GM21447 (cell line): ENCODE measurements around the gene RIMS4.

Experiments used
- ATAC-seq: cut with Tn5 transposase; IDR thresholded peaks from one replicate; pipeline ENCODE4 v1.9.1; 2021; ENCODE audit not compliant: unreplicated experiment

Gene RIMS4

DNA sequence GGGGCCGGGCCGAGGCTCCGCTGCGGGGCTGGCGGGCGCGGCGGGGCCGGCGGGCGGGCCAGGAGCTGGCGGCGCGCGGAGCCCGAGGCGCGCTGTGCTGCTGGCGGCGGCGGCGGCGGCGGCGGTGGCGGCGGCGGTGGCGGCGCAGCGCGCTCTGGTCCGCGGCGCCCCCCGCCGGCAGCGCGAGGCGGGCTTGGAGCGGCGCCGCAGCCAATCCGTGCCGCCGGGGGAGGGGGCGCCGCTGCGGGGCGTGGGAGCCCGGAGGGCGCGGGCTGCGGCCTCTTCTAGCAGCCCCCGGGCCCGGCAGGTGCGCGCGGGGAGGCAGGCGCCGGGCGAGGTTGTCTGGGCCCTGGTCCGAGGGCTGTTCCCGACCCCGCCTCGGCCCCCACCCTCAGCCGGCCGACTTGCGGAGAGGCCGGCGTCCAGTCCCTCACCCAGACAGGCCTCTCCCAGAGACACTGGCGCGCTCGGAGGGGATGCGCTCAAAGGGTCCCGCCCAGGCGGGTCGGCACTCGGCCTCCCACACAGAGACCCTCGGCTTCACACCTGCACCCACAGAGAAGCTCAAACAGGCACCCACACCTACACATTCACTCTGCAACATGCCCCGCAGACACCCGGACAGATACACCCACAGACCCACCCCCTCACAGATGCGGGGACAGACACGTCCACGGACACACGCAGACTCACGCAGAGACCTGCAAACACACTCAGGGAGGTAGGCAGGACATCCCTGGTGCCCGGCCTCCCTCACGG is at the start of gene RIMS4:
TSS of gene RIMS4 (minus strand) at position 156 of the 759 bp plus-strand sequence. CDS start 275 bp downstream, outside the sequence.
- ATAC-seq, result no peak

DNA sequence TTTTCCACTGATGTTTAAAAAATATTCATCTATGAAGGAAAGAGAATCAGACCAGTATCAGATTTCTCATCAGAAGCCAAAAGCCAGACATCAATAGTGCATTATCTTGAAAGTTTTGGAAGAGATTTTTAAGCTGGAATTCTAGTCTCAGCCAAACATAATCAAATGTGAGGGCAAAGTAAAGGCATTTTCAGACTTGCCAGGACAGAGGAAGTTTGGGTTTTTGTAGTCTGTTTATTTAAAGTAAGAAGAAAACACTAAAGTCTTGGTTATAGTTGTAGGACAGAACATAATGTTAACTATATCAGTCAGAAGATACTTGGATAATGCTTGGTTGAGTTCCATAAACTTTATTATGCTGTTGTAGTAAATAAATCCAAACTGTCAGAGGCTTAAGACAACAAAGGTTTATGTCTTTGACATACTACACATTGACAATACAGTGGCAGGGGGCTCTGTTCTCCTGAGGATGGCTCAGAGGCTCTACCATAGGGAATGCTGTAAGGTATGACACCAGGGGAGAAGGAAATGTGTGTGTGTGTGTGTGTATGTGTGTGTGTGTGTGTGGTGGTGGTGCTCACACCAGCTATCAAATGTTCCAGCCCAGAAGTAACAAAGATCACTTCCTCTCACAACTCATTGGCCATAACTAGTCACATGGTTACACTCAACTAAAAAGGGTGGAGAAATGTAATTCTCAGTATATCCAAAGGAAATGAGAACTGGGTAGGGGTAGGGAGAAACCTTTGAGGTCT is 48.4 kb upstream of the RIMS4 start:
- ATAC-seq, result no peak

DNA sequence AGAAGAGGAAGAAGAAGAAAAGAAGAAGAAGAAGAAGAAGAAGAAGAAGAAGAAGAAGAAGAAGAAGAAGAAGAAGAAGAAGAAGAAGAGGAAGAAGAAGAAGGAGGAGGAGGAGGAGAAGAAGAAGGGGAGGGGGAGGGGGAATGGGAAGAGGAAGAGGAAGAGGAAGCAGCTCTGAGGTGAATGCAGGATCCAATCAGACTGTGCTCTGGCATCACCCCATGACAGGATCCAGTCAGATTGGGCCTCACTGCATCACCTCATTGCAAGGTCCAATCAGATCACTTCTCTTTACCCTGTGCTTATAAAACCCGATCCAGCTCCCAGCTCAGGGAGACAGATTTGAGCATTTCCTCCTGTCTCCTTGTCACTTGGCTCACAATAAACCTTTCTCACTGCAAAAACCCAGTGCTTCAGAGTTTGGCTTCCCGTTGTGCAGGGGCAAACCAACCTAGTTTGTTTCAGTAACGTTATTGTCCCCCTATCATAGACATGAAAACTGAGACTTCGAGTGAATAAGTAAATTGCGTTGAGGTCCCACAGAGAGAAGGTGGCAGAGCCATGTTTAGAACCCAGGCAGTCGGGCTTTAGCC is 46.6 kb upstream of the RIMS4 start:
- no peak for ATAC-seq

DNA sequence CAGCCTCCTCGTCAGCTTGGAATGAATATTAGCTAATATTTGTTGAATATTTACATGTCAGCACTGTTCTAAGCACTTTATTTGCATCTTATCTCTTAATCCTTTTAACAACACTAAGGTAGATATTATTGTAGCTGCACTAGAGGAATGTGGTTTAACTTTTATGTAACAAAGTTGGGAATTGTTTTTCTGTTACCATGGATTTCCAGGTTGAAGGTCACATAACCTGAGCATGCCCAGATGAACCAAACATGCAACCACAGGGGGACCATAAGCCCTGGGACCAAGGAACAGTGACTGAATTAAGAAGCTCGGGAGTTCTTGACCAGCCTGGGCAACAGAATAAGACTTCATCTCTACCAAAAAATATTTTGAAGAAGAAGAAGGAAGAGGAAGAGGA is 46.1 kb upstream of the RIMS4 start:
- no peak for ATAC-seq

DNA sequence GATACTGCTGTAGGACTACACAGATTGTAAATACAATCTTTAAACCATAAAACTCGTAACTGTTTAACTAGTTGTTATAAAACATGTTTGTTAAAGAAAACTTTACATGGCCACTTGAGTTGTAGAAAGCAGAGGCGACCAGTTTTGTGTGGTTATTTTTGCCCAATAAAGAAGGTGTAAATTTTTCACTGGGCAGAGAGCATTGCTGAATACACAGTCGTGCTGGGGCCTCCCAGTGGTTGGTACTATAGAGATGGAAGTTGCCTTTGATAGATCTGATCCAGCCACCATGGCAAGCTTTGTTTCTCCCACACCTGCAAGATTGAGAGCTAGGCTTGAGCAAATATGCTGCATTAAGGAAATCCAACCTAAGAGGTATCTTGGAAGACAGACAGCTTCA is 41.2 kb upstream of the RIMS4 start:
- ATAC-seq, result no peak

DNA sequence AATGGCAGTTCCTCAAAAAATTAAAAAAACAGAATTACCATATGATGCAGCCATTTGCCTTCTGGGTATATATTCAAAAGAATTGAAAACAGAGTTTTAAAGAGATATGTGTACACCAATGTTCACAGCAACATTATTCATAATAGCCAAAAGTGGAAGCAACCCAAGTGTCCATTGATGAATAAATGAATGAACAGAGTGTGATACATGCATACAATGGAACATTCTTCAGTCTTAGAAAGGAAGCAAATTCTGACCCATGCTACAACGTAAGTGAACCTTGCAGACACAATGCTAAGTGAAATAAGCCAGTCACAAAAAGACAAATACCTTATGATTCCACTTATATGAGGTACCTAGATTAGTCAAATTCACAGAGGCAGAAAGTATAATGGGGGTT is 40.5 kb upstream of the RIMS4 start:
- ATAC-seq, result no peak

DNA sequence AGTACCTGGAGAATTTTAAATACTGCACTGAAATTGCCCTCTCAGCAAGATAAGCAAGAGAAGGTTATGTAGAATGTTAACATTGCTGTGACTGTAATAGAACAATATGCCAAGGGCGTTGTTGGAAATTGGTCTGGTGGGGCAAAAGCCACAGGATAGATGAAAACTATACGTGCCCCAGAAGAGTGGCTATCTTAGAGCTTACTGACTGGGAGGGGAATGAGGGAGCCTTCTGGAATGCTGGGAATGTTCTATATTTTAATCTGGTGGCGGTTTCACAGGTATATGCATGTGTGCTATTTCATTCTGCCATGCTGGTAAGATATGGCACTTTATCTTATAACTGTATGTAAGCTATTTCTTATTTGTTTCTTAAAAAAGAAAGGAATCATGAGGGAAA is 39.9 kb upstream of the RIMS4 start:
- no peak for ATAC-seq

DNA sequence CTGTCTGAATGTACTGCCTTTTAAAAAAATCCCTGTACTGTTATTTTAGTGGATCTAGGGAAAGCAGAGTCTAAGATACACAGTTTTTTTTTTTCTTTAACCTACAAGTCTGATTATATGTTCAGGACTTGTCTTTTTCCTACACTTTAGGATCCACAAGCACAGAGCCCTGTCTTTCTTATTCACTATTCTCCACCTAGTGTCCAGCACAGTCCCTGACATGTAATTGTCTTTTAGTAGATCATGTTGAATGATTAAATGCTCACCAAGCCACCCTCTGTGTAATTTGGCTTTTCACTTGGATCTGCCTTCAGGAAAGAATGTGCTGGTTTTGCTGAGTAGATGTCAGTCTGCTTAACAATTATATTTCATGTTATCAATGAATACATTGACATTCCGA is 39.4 kb upstream of the RIMS4 start:
- no peak for ATAC-seq

DNA sequence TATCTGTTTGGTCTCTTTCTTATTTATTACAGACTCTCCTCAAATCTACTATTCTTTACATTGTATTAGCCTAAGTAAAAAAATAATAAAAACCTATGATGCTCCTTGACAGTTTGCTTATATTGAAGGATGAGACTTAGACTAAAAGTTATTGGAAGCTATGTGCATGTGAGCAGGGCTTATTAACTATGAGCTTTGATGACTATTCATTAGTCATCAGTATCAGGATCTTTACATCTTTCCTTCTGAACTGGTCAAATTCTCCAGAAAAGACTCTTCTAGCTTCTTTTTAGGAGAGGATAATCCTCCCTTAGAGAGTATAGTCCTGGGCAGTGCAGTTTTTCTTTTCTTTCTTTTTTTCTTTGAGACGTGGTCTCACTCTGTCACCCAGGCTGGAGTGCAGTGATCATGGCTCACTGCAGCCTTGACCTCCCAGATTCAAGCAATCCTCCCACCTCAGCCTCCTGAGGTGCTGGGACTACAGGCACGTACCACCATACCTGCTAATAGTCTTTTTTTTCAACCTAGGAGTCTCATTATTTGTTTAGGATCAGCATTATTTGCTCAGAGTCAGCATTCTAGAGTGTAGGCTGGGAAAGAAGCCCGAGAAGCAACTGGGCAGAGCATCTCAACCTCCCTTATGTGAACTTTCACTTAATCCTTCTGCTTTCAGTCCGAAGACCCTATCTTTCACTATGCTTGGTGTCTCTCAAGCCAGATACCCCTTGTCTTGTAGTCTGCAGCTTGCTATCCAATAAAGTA is 38.1 kb upstream of the RIMS4 start:
- ATAC-seq, result no peak

DNA sequence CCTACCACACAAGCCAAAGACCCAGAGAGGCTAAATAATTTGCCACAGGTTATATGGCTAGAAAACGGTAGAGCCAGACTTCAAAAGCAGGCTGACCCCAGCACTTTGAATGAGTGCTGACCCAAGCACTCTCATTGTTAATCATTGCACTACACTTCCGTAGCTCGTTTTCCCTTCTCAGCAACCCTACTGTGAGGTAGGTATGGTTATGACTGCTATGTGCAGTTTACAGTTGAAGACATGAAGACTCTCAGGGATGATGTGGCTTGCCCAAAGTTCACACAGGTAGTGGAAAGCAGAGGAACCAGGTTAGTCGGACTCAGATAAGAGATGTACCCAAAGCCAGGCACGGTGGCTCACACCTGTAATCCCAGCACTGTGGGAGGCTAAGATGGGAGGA is 33.5 kb upstream of the RIMS4 start:
- no peak for ATAC-seq

DNA sequence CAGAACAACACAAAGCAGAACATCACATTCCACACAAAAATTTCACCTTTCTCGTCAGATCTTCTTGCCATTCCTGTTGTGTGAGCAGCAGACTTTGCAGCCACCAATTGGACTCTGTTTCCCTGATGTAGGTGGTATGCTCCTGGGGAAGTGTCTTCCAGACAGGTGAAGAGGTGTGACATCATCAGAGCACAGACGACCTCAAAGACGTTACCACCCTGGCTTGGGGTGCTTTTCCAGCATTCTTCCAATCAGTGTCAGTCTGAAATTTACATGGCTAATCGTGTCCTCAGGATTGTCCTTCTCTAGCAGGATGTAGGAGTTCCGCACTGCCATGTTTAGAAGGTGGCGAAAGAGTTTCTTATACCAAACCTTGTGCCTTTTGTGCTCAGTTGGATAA is 31.6 kb upstream of the RIMS4 start:
- ATAC-seq, result no peak

DNA sequence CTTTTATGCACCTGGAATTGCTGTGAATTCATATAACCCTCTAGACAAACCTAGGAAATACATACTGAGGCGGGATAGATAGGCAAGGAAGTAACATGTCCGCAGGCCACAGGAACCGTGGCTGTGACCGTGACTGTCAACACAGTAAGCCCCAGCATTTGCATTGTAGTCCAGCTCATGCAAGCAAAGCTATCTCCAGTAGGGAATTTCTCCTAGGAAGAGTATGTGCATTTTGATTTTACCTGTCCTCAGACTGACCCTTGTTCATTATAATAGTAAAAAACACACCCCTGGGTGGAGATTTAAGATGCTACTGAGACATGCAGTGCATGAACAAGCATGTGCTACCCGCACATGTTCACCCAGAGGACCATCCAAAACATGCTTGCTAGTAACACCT is 30.5 kb upstream of the RIMS4 start:
- ATAC-seq, result no peak

DNA sequence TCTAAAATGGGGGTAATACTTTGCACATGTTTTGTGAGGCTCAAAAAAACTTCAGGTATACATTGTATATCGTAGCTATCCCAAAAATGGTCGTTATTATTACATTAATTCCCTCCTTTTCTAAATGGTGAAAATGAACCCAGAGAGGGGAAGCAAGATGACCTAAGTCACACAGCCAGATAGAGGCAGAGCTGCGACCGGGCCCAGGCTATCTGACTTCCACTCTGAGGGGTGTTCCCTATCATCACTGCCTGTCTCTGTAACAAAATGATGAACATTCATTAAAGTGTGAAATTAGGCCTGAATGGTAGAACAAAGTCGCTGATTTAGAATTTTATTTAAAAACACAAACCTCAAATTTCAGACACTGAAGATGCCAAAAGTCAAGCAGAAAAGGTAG is 29.1 kb upstream of the RIMS4 start:
- ATAC-seq, result no peak

DNA sequence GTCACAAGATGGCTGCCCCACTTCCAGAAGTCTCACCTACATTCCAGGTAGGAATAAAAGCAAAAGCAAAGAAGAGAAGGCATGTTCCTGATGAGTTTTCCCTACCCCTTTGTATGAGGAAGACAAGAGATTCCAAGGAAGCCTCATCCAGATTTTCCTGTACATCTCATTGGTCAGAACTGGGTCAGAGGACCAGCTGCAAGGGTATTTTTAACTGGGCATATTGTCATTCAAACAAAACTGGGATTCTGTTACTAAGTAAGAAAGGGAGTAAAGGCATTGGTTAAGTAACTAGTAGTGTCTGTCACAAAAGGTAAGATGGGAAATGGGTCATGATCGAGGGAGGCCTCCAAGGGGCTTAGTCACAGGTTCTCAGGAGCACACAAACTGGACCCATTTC is 28.2 kb upstream of the RIMS4 start:
- no peak for ATAC-seq

DNA sequence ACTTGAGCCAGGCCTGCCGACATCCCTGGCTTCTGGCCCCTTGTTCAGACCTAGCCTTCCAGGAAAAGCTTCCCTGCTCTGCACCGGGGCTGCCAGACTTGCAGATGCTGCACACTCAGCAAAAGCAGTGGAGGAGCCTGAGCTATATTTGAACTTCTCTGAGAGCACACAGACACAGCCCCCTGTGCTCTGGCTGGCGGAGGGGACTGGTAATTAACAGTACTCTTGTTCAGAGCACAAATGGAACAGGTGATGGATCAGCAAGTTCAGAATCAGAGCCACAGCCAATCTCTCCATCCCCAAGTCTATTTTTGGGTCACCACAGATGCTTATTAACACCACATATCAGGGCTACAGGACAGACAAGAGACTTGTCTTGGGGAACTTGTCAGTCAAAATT is 27.6 kb upstream of the RIMS4 start:
- no peak for ATAC-seq

DNA sequence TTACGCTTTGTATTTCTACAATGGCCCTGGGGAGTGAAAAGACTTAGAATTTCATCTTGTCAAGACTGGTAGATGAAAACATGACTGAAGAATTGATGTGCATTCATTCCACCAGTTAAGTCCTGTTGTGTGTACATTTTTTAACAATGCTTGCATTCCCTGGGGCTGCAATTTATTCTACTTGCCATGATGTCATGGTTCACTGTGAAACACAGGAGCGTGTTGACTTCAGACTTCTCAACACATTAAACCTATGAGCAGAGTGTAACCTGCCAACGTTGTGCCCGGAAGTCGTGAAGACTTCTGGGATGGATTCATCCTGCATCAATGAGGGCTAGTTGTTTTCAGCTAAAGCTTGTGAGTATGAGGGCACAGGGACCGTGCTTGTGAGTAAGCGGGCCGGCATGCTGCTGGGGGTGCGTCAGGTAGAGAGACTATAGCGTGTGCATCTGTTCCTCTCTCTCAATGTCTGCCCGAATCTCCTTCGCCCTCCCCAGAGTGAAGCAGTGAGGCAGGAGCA is 26.3 kb upstream of the RIMS4 start:
- no peak for ATAC-seq

DNA sequence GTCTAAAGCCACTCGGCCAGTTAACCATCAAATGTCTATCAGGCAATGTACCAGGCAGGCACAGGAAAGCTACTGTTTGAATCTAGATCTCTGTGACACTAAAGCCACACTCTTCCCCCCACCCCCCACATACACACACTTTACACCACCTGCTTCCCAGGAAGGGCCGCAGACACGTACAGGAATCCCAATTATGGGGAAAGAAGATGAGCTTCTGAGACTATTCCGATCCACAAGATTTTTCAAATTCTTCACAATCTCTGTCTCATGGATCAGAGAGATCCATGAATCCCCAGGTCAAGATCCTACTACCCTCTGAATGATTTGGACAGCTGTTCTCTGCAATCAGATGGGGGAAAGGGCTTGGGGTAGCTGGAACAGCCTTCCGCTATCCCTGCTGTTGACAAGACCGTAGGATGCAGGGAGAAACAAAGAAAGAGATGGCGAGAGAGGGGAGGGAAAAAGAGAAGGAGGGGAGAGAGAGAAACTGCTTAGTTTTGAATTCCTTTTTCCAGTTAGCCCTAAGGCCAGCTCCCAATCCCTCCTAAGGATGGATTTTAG is 25.4 kb upstream of the RIMS4 start:
- no peak for ATAC-seq

DNA sequence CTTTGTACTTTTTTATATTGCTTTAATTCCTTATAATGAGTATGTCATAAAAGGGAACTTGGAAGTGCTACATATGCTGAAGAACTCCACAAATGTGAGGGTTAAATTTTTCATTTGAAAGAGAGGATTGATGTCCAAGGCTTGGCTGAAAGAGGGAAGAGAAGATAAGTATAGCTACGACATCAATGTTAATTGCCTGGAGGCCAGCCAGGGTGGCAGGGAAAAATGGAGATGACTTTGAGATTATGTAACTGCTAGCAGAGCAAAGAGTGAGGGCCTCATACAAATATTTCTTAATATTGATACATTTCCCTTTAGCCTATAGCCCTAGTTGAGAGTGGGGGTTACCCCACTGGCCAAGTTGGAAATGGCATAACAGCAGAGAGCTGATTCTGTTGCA is 24.8 kb upstream of the RIMS4 start:
- no peak for ATAC-seq

DNA sequence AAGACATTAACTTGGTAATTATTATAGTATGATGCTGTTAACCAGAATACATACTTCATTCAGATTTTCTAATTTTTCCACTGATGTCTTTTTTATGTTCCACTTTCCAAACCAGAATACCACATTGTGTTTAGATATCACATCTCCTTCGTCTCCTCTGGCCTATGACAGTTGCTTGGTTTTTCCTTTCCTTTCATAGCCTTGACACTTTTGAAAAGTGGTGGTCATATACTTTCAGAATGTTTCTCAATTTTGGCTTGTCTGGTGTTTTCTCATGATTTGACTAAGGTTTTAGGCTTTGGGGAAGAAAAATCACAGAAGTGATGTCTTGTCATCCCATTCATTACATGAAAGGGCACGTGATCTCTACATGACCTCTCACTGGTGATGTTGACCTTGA is 24.3 kb upstream of the RIMS4 start:
- ATAC-seq, result no peak

DNA sequence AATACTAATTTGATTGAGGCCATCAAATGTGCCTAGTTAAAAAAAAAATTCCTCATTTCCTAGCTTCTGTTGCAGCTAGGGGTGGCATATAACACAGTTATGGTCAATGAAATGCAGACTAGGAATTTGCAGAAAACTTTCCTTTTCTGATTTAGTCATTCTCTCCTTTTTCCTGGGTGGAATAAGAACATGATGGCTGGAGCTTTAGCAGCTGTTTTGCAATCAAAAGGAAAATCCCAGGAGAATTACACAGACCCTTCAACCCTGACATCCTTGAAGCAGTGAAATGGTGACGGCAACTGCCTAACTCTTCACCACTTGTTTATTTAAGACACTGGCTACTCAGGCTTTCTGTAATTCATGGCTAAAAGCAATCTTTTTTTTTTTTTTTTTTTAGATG is 23.1 kb upstream of the RIMS4 start:
- ATAC-seq, result no peak

DNA sequence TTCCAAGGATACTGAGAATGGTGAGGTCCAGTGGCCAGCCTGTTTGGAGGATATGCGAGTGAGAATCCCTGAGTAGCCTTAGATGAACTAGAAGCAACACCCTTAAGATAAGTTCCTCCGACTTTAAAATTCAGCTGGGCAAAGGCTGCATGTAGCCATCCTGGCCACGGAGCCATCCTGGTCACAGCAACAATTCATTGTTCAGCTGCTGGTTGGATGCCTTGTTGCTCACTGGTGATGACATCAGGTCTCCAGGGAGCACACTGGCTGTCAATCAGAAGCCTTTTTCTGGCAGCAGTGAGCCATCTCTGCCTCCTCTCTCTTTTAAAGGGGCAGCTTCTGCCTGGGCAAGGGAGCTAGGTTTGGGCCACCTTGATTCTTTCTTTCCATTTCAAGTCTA is 22.4 kb upstream of the RIMS4 start:
- ATAC-seq, result no peak
